ENCODE data around the gene PSMA3. TPM values are rescaled to one million over a fixed set of nuclear protein-coding genes. Genes with fewer than 3 reads are reported as not detected.
A peak's percentile ranks its signal among the peaks of the same experiment; 100 is the strongest.
"Not testable (repeated sequence)": the region's sequence is repeated elsewhere in the genome, so short reads cannot be mapped to it uniquely, and the experiment has no call there.

PSMA3 gene
- total RNA-seq: 102 and 157 TPM in 2 replicates

DNA sequence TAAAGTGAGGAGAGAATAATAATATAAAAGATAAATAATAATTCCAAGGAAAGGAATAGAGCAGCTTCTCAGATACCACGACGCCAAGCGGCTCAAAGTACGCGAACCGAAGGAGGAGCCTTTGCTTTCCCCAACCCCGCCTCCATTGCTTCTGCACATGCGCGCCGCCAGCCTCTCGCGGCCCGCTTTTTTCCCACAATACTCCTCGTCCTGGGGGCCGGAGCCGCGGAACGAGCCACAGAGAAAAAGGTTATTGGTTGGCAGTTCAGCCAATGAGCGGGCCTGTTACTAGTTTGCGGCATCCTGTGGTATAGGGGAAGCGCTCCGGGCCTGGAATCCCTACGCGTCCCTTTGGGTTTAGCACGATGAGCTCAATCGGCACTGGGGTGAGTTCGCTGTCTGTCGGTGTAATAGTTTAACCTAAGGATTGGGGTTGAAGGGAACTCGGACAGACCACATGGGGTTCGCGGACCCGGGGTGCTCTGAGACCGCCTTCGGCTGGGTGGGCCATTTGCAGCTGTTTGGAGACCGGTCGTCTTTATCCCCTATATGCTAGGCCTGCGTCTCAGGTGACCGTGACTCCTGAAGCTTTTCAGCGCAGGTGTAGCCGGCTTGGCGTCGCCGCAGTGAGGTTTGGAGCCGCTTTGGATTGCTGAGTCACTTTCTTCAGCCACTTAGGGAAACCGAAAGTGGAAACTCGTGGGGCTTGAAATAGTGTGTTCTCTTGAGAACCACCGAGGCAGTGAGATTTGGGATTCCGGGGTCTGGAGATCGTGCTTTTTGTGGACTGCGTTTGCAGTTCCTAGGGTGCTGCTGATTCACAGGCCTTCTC is at the start of gene PSMA3:
Gene PSMA3 (plus strand): TSS at position 288 of the 832 bp plus-strand sequence. CDS start 78 bp downstream, at position 366.
- peak; percentile 98 for DNase-seq

DNA sequence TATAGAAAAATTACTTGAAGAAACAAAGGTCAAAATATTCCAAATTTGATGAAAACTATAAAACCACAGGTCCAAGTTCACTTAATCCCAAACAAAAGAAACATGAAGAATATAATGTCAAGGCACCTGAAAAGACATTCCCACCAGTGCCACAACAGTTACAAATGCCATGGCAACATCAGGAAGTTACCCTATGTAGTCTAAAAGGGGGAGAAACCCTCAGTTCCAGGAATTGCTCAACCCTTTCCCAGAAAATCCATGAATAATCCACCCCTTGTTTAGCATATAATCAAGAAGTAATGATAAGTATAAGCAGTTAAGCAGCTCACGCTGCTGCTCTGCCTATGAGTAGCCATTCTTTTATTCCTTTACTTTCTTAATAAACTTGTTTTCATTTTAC is 48.4 kb upstream of the PSMA3 start:
- no peak for DNase-seq

DNA sequence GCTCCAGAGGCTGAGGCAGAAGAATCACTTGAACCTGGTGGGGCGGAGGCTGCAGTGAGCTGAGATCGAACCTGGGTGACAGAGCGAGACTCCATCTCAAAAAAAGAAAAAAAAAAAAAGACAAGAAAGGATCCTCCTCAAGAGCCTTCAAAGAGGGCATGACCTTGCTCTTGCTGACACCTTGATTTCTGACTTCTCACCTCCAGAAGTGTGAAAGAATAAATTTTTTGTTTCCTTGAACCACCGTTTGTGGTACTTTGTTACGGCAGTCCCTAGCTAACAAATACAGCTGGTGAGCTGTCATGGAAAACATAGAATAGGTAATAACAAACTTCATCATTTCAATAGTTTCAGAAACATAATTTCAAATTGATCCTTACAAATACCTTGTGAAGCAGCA is 46.6 kb upstream of the PSMA3 start:
- no peak for DNase-seq

DNA sequence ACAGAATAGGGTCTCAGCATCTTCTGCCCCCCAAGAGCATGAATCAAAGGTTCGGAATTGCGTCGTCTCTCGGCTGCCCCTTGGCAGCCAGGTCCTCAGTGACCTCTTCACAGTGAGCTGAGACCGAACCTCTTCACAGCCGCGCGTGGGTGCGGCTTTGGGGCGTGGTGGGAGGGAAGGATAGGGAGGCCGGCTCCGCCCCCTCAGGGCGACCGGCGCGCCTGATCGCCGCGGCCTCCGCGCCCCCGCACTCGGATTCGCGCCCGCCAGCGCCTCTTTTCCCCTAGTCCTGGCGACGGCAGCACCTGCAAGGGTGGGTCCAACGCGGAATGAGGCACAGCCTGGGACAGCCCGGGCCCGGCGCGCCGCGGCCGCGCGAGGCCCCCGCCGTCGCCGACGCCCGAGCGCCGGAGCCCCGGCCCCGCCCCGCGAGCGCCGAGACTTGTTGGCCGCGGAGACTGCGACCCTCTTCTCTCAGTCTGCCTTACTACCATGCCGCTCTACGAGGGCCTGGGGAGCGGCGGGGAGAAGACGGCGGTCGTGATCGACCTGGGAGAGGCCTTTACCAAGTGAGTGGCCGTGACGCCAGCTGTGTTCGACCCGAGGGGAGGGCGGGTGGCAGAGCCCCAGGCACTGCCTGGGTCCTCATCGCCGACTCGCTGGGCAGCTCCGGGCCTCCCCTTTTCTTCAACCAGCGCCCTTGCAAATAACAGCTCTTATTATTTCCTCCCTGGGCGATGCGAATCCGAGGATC is 44.7 kb upstream of the PSMA3 start, which contains the start of gene ACTR10:
Gene ACTR10 (plus strand): TSS at position 424 of the 754 bp plus-strand sequence. CDS start 69 bp downstream, at position 493.
- DNase-seq: peak; percentile 80

DNA sequence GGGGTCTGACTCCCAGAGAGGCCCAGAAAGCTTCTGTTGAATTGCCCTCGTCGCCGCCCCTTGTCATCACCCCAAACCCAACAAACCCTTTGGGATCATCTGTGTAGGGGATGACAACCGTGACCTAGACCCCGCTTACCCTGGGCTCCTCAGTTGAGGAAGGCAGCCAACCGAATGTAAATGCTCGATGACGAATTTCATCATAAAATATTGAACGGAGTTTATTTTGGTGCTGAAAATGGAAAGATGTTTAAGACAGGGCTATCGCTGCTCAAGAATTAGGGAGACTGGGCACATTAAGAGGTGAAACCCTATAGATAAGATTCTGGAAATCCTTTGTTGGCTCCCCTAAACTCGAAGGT is 44.2 kb upstream of the PSMA3 start:
- DNase-seq: no peak

DNA sequence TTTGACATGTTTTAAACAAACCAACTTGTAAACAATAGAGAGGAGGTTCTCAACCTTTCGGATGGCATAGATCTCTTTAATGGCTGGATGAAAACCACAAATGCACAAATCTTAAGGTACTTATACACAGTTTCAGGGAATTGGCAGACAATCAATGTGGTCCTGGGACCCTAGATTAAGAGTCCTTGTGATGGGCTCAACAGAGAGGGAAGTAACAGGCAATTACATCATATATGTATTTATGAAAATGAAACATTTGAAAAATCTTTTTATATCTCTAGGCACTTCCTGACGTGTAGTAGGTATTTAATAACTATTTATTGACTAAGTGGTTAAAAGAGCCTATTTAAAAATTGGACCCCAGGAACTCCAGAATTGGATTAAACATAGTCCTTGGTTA is 43.8 kb upstream of the PSMA3 start:
- DNase-seq: no peak

DNA sequence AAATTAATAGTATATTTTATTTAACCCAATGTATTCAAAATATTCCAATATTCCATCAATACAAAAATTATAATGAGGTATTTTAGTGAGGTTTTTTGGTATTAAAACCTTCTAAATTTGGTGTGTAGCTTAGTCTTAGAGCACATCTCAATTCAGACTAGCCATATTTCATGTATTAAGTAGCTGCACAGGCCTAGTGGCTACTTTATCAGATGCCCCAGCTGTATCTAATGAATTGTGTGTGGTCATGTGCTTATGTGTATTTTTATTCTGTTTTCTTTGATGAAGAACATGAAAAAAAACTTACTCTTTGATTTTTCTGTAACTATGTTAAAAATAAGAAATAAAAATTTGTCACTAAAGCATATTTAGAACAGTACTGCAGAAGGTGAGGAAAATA is 31.5 kb upstream of the PSMA3 start:
- no peak for DNase-seq

DNA sequence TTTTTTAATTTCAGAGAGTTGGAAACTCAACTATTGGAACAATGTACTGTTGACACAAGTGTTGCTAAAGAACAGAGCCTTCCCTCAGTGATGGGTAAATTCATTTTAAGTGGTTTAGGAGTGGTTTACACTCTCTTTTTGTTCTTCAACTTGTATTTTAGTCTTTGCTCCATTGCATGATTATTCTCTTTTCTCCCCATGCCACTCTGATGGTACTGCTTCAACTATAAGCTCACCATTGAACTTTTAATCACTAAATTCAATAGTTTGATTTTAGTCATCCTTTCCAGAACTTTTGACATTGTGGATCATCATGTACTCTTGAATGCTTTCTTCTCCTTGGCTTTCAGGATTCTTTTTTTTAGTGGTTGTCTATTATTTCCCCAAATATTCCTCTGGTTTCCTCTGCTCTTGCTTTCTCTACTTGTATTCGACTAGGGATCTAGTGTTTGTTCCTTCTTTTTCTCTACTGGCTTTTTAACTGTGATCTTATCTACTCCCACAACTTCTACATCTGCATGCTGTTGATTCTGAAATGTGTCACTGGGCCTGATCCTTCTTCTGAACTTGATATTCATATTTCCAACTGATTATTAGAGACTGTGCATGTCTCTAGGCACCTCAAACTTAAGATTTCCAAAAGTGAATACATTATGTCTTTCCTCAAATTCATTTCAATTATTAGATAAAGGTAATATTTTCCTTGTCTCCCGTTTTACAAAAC is 29.3 kb upstream of the PSMA3 start:
- no peak for DNase-seq

DNA sequence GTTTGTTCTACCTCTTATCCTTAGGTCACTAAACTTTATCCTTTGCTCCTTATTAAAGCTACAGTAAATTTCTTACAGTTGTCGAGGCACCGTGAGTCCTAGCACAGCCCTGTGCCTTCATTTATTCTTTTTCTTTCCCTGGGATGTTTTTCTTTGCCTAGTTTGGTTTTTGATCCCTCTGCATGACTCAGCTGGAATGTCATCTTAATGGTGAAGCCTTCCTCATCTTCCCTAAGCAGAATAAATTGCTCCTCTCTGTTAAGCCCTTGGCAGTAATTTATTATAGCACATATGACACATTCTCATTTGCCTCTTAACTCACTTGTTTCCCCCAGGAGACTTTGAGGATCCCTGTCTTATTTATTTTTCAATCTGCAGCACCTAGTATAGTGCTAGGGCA is 28.1 kb upstream of the PSMA3 start:
- DNase-seq: peak; percentile 7

DNA sequence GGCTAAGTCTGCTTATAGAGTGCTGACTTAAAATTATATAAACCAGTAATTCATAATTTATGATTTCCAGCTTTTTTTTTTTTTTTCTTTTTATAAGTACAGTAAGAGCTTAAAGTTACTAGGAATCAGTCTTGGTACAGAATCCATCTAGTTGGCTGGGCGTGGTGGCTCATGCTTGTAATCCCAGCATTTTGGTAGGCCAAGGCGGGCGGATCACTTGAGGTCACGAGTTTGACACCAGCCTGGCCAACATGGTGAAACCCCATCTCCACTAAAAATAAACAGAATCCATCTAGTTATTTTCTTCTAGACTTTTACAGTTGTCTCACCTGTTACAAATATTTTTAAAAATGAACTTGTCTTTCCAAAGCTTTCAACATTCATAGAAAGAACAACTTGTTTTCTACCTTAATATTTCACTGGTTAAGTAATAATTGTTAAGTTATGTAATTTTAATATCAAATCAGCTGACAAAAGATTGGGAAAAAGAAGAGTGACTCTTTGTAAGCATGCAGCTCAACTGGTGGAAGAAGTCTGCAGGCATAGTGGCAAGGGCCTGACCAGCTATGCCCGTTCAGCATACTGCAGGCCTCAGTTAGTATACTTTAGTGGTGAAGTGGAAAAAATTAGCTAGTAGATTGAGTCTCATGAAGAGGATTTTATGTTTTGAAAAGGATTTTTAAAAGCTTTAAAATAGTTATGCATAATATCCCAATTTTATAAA is 17.4 kb upstream of the PSMA3 start:
- no peak for DNase-seq

DNA sequence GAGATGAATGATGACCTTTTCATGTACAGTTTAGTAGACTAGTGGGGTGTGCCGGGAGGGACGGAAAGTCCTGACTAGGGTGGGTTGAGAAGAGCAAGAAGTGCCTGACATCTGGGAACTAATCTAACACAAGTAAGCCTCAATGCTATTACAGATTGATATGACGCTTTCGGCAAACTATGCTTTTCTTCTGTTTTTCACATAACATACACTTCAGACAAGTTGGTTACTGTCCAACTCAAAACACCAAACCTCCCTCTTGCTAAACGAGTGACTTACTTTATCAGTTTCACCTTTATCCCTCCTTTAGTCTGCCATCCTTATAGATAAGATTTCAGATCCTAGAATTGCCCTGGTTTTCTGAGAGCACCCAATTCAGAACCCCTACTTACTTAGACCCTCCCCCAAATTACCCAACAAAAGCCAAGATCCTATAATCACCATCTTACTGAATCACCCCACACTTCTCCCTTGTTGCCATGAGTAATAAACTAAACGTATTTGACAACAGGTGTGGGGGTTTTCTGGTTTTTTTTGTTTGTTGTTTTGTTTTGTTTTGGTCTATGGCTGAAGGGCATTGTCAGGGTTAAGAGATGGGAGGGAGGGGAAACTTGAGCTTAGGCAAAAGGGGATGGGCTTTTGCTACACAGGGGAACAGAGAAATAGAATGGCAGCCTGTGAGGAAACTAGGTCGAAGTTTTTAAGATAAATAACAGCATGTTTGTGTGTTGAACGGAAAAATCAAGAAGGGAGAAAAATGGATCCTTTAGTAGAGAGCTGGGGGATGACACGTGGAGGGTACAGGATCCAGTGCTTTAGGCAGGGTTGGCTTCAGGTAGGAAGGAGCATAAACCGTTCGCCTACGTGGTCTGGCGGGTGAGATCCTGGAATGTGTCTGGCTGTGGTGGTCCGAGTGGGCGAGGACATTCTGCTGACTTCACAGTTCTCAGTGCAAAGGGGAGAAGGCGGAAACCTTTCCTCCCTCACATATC is 6.1 kb upstream of the PSMA3 start:
- peak; percentile 10 for DNase-seq

DNA sequence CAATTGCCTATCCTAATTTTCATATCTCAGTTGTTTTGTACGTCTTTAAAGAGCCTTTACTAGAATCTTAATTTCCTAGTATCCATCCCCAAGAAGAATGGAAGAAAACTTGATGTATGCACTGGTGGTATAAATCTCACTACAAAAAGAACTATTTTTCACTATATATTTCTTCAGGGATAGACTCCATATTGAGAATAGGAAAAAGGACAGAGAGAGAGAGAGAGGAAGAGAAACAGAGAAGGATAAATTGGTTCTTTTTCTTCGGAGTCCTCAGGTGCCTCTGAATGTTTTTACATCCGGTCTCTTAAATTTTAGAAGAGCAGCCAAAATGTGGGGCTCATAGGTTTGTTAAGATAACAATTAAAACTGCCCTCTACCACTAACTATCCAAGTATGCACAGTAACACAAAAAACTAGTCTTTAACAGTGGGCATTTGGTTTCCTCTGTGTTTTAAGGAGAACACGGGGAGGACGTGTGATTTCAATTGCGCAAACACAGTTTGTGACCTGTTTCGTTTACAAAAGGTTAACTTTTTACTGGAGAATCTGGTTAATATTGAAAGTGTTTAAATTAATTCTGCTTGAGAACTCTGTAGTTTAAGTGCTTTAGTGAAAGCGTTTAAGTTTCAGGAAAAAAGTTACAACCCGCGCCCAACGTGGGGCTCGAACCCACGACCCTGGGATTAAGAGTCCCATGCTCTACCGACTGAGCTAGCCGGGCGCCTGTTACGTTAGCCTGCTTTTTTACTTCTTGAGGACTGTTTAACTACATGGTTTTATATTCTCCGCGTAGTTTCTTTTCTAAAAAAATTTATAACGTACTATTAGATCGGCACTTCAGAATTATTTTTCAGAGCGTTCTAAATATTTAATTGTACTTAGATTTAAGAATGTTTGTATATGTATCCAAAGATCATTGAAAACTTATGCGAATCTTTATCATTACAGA is 5.1 kb upstream of the PSMA3 start:
- DNase-seq: peak; percentile 72

DNA sequence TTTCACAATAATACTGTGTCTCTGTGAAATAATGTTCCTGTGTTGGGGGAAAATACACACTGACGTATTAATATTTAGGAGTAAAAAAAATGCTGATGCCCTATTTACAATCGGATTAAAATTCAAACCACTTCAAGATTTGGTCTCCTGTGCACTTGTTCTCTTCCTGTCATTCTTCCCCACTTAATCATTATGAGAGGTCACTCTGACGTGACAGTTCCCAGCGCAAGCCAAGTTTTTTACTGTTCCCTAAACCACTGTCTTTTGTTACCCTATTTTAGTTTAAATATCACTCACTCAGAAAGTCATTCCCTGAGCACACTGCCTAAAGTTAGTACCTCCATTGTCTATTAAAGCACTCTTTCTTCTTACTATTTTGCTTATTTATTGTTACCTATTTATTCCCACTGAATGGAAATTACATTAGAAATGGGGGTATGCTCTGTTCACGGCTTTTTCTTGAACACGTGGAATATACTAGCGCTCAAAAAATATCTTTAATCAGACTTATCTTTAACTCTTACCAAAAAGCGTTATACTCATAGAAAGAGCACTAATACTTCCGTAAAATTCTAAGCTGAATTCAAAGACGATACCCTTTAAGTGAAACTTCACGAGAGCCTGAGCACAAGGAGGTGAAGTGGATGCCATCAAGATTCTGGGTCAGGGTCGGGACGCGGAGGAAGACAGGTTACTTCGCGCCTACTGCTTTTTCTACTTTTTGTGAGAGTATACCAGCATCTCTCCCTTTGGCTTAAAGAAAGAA is 670 bp upstream of the PSMA3 start:
- DNase-seq: peak; percentile 55

DNA sequence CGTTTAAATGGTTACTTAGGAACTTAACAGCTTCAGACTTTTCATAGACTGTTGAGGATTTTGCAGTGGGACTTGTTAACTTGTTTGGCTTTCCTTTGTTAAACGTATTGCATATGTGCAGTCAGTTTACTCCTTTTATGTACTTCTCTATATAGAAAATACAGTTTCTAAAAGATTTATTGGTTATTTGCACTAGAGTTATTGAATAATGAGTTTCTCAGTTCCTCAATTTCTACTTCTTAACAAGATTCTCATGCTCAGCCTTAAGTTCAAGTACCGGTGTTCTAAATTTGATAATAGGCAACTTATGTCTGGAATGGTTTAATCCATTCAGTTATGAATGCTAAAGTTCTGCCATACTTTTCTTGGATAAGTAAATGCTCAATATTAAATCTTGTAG is 919 bp downstream of the PSMA3 start:
- DNase-seq: no peak

DNA sequence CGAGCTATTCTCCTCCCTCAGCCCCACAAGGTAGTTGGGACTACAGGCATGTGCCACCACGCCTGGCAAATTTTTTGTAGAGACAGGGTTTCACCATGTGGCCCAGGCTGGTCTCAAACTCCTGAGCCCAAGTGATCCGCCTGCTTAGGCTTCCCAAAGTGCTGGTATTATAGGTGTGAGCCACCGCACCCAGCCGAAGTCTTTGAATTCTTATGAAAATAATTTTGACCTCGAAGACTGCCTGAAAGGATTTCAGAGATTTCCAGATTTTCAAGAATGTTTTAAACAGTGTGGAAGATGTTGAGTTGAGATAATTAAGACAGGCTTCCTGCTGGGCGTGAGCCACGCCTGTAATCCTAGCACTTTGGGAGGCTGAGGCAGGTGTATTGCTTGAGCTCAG is 5.0 kb downstream of the PSMA3 start:
- no peak for DNase-seq

DNA sequence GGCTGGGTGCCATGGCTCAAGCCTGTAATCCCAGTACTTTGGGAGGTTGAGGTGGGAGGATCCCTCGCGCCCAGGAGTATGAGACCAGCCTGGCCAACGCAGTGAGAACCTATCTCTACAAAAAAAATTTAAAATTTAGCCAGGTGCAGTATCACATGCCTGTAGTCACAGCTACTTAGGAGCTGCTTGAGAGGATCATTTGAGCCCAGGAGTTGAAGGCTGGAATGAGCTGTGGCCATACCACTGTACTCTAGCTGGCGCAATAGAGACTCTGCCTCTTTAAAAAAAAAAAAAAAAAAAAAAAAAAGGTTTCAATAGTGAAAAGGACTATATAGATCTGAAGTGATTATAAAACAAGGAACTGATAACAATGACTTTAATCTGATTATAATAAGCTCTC is 13.5 kb downstream of the PSMA3 start:
- no peak for DNase-seq

DNA sequence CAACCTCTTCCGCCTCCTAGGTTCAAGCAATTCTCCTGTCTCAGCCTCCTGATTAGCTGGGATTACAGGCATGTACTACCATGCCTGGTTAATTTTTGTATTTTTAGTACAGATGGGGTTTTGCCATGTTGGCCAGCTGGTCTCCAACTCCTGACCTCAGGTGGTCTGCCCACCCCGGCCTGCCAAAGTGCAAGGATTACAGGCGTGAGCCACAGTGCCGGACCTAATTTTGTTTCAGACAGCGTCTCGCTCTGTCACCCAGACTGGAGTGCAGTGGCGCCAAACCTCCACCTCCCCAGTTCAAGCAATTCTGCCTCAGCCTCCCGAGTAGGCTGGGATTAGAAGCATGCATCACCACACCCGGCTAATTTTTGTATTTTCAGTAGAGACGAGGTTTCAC is 17.4 kb downstream of the PSMA3 start:
- not testable (repeated sequence) for DNase-seq

DNA sequence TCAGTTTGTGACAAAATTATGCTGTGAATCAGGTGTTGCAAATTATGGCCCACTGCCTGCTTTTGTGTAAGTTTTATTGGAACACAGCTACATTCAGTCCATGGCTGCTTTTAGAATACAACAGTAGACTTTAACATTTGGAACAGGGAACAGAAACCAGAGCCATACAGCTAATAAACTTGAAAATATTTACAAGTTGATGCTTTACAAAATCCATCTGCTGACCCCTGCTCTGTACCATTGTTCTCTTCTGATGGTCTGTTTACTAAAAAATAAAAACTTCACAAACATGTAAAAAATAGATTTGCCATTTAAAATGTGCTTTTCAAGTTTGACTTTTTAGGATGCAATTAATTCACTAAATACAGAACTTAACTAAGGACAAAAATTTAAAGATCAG is 20.8 kb downstream of the PSMA3 start:
- DNase-seq: no peak

DNA sequence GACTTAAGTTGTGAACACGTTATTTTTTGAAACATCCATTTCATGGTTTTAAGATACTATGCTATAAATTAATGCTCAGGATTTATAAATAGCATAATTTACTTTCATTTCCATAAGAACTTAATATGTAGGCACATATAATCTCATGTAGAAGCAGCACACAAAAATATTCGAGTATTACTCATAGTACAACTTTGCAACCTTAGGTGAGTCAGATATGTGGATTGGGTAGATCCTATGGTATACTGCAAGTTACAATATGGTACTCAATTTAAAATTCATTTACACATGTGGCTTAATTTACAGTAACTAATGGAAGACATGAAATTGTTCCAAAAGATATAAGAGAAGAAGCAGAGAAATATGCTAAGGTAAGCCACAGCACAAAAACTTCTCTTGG is 26.0 kb downstream of the PSMA3 start:
- DNase-seq: no peak
